Left ventricle myocardium inferior (tissue), 1 donor: ENCODE results near the gene EDARADD. TPM values are rescaled to one million over a fixed set of nuclear protein-coding genes. Genes with fewer than 3 reads are reported as not detected.

Experiments used
- DNase-seq: peaks from one replicate; pipeline ENCODE4 v3.0.0-alpha.2; 2020
- H3K27ac ChIP-seq: fragments of 200-600 bp; replicated peaks from 2 replicates; pipeline ENCODE4 v1.8.0; 2021
- H3K27me3 ChIP-seq: fragments of 200-600 bp; 2 replicates; pipeline ENCODE4 v1.8.0; 2021; ENCODE audit warnings: low read depth
- H3K36me3 ChIP-seq: fragments of 200-600 bp; 2 replicates; pipeline ENCODE4 v1.8.0; 2021
- H3K4me1 ChIP-seq: fragments of 200-600 bp; 2 replicates; pipeline ENCODE4 v1.8.0; 2021
- H3K4me3 ChIP-seq: fragments of 200-600 bp; 2 replicates; pipeline ENCODE4 v1.8.0; 2021; ENCODE audit warnings: mild to moderate bottlenecking, moderate library complexity
- H3K9me3 ChIP-seq: fragments of 200-600 bp; replicated peaks from 2 replicates; pipeline ENCODE4 v1.8.0; 2021
- intact Hi-C: fragments of 100-400 bp; cut with micrococcal nuclease; formaldehyde crosslinking; loops from one replicate; pipeline ENCODE4 v1.11.0; 2022
- total RNA-seq: library from RNA; stranded (reverse); fragmentation: NEBNext Ultra II Directional; extraction: Animal tissue kit (Norgen Biotek cat#: 25700); gene quantifications from one replicate; pipeline ENCODE4 v1.2.1, GENCODE V29; 2021
- TF ChIP-seq, protein P1 (sequence below): fragments of 200-600 bp; IDR thresholded peaks from 2 replicates; pipeline ENCODE4 v1.8.0; 2021; ENCODE audit warnings: antibody characterized with exemption, mild to moderate bottlenecking, borderline replicate concordance
- donor health status: DM: no; HTN: yes; CAD: no; lungs with severe emphysema.

Gene EDARADD
- total RNA-seq, 1 donor from 2014 or later: 1.4 TPM

DNA sequence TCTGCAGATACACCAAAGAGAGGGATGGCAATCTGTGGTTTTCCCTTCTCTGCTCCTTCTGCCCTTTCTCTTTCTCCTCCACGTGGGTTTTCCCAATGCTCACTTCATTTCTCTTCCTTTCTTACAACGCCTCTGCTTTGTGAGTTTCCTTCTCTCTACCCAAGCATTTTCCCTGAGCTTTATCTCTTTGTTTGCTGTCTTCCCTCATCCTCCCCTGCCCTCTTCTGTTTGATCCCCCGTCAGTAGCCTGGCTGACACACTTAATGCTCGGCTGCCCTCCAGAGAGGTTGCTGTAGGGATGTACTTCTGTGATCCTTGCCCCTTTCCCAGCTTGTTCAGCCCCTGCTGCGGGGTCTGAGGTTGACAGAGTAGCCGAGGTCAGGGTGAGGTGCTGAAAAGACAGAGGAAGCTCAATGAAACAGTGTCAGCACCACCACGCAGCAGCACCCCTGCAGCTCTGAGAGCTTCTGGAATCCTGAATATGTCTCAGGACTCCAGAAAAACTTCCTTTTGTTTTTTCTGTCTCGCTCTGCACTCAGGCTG is 6.0 kb downstream of the EDARADD start:
- intact Hi-C loops: no loop called here
- no peak overlapping the region for H3K4me3 ChIP-seq
- peaks cover 7% of the 10 kb centered on the region for H3K4me1 ChIP-seq
- H3K27me3 ChIP-seq: peaks cover 37% of the 10 kb centered on the region
- DNase-seq: no peak
- H3K27ac ChIP-seq: no peak overlapping the region
- no peaks in the 10 kb centered on the region for H3K9me3 ChIP-seq
- H3K36me3 ChIP-seq: no peaks in the 10 kb centered on the region
- TF ChIP-seq, protein P1, sequence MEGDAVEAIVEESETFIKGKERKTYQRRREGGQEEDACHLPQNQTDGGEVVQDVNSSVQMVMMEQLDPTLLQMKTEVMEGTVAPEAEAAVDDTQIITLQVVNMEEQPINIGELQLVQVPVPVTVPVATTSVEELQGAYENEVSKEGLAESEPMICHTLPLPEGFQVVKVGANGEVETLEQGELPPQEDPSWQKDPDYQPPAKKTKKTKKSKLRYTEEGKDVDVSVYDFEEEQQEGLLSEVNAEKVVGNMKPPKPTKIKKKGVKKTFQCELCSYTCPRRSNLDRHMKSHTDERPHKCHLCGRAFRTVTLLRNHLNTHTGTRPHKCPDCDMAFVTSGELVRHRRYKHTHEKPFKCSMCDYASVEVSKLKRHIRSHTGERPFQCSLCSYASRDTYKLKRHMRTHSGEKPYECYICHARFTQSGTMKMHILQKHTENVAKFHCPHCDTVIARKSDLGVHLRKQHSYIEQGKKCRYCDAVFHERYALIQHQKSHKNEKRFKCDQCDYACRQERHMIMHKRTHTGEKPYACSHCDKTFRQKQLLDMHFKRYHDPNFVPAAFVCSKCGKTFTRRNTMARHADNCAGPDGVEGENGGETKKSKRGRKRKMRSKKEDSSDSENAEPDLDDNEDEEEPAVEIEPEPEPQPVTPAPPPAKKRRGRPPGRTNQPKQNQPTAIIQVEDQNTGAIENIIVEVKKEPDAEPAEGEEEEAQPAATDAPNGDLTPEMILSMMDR: no peak

DNA sequence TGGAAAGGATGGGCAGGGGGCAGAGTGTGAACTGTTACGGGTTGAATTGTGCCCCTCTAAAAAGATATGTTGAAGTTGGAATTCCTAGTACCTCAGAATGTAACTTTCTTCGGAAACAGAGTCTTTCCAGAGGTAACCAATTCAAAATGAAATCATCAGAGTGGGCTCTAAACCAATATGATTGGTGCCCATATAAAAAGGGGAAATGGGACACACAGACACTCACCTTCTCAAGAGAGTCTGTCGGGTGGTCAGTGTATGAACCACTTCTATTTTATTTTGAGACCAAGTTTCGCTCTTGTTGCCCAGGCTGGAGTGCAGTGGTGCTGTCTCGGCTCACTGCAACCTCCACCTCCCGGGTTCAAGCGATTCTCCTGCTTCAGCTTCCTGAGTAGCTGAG is 7.6 kb downstream of the EDARADD start:
- DNase-seq: no peak
- Histone ChIP-seq H3K27ac (no peak overlapping the region), H3K27me3 (peaks cover 22% of the 10 kb centered on the region), H3K4me1 (no peaks in the 10 kb centered on the region), H3K36me3 (no peaks in the 10 kb centered on the region), H3K9me3 (no peaks in the 10 kb centered on the region), H3K4me3 (no peak overlapping the region)
- intact Hi-C loops: no loop called here
- TF ChIP-seq, protein P1: no peak

DNA sequence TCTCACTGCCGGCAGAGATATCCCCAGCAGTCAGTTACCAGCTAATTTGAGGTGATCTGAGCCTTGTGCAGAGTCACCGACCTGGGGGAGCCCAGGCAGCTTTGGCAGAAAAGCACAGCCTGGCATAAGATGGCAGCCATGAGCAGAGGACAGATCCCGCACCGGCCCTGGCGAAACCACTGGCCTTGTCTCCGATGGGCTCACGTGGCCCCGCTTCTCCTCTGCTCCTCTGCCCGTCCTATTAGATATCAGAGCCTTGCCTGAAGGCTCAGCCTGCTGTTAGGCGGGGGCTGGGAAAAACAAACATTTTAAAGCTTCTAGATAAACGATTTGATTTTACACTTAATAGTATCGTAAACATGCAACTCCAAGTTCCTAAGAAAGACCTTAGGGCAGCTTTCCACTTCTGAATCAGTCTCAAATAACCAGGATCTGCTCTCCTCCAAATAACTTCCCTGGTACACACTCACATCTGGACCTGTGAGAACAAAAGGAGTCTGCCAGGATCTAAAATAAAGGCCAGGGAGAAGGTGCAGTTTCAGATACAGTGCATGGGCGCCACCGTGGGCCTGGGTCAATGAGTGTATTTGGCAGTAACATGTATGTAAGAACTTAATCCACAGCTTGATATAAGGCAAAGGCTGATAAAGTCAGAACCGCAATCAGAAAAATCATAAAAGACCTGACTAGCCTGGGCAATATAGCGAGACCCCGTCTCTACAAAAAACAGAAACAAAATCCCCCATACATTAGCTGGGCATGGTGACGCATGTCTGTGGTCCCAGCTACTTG is 10.0 kb downstream of the EDARADD start:
- no peak for DNase-seq
- H3K9me3 ChIP-seq: no peaks in the 10 kb centered on the region
- H3K4me3 ChIP-seq: no peak overlapping the region
- no peaks in the 10 kb centered on the region for H3K36me3 ChIP-seq
- TF ChIP-seq, protein P1: no peak
- no peaks in the 10 kb centered on the region for H3K4me1 ChIP-seq
- intact Hi-C loops: no loop called here
- no peaks in the 10 kb centered on the region for H3K27me3 ChIP-seq
- no peak overlapping the region for H3K27ac ChIP-seq

DNA sequence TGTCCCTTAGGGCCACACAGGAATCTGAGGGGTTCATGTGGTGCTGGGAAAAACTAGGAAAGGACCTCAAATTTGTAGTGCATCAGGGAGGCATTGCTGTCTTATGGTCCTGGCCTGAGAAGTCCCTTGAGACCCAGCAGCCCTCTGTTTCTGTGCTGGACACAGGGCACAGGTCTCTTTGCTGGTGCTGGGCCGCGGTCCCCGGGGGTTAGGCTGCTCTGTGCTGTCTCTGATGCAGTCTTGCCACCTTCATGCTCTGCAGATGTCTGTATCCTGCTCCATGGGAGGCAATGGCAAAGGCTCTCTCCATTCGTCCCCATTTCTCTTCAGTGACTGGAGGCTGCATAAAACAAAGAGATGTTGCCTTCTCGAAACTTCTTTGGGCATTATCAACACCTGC is 13.0 kb downstream of the EDARADD start:
- TF ChIP-seq, protein P1: no peak
- Histone ChIP-seq H3K4me1 (no peaks in the 10 kb centered on the region), H3K36me3 (no peaks in the 10 kb centered on the region), H3K27ac (no peak overlapping the region), H3K4me3 (no peak overlapping the region), H3K27me3 (no peaks in the 10 kb centered on the region), H3K9me3 (no peaks in the 10 kb centered on the region)
- intact Hi-C loops: no loop called here
- no peak for DNase-seq

DNA sequence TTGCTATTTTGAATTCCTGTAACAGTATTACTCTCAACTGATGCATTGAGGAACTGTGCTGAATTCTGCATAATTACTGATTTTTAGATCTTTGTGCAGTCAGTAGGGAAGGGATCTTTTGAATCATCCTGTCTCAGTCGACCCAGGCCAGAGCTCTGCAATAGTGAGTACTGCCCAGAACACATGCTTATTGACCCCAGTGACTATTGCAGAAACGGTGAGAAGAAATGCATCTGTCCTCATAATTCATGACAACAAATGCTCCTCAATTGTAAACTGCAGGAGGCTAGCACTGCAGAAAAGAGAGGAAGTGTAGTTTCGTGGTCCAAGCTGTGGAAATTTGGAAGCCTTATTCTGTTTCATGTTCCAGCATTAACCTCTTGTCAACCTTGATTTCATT is 19.6 kb downstream of the EDARADD start:
- Histone ChIP-seq H3K4me3 (no peak overlapping the region), H3K27ac (no peak overlapping the region)

More for the DNA sequence above, 19.6 kb downstream of the EDARADD start:
- TF ChIP-seq, protein P1: no peak
- no peaks in the 10 kb centered on the region for H3K27me3 ChIP-seq
- H3K4me1 ChIP-seq: no peaks in the 10 kb centered on the region
- no peaks in the 10 kb centered on the region for H3K9me3 ChIP-seq
- H3K36me3 ChIP-seq: no peaks in the 10 kb centered on the region
- DNase-seq: no peak
- intact Hi-C loops: no loop called here
